A673 (cell line): ENCODE results near the gene CAP2. TPM values are rescaled to one million over a fixed set of nuclear protein-coding genes. Genes with fewer than 3 reads are reported as not detected.

ENCODE experiments used
- BruUV-seq: library from RNA; stranded (reverse); fragments of 400-500 nt; replicated peaks from 2 replicates; lab custom pipeline; 2021; lab: Mats Ljungman, UMichigan
- CTCF ChIA-PET: fragments of 300-600 bp; sonication (Branson Sonifier 250); formaldehyde crosslinking; loops from one replicate; lab custom pipeline; 2022; ENCODE audit warnings: antibody characterized with exemption; lab: Charles Lee
- POLR2A ChIA-PET: fragments of 300-600 bp; sonication (Branson Sonifier 250); formaldehyde crosslinking; loops from one replicate; lab custom pipeline; 2022; ENCODE audit warnings: antibody characterized with exemption; ENCODE audit not compliant: low non-redundant PET; lab: Charles Lee
- DNase-seq: peaks from one replicate; pipeline ENCODE4 v3.0.0-alpha.2; 2015; ENCODE audit warnings: low spot score
- H3K27ac ChIP-seq: fragments of 200-600 bp; sonication (generic); 2 replicates; pipeline ENCODE4 v1.5.1; 2016; ENCODE audit warnings: mixed run types, low read depth, mild to moderate bottlenecking, mixed read lengths, antibody characterized with exemption, low read length; ENCODE audit not compliant: poor library complexity, severe bottlenecking
- H3K27me3 ChIP-seq: fragments of 200-600 bp; sonication (generic); replicated peaks from 2 replicates; pipeline ENCODE4 v1.6.1; 2017; ENCODE audit warnings: mixed run types, low read depth, mild to moderate bottlenecking, mixed read lengths, antibody characterized with exemption, low read length; ENCODE audit not compliant: insufficient read depth, poor library complexity
- H3K36me3 ChIP-seq: fragments of 200-600 bp; sonication (generic); 2 replicates; pipeline ENCODE4 v1.6.1; 2016; ENCODE audit warnings: mixed run types, mild to moderate bottlenecking, mixed read lengths, antibody characterized with exemption, low read length; ENCODE audit not compliant: insufficient read depth, poor library complexity, severe bottlenecking
- H3K4me1 ChIP-seq: fragments of 200-600 bp; sonication (generic); 2 replicates; pipeline ENCODE4 v1.6.1; 2017; ENCODE audit warnings: mixed run types, mild to moderate bottlenecking, mixed read lengths, antibody characterized with exemption, low read length; ENCODE audit not compliant: insufficient read depth, poor library complexity, severe bottlenecking
- H3K4me3 ChIP-seq: fragments of 200-600 bp; sonication (generic); 2 replicates; pipeline ENCODE4 v1.5.1; 2016; ENCODE audit warnings: low read depth, mixed run types, mild to moderate bottlenecking, mixed read lengths, low read length; ENCODE audit not compliant: poor library complexity, severe bottlenecking
- H3K9me3 ChIP-seq: fragments of 200-600 bp; sonication (generic); 2 replicates; pipeline ENCODE4 v1.6.1; 2016; ENCODE audit warnings: mixed run types, low read depth, mild to moderate bottlenecking, mixed read lengths, antibody characterized with exemption, low read length; ENCODE audit not compliant: poor library complexity, severe bottlenecking
- CTCF ChIP-seq: fragments of 300-800, 200-600 bp; sonication (generic); conservative IDR thresholded peaks from 2 replicates; pipeline ENCODE4 v1.5.1; 2017; ENCODE audit warnings: low read depth, mild to moderate bottlenecking, antibody characterized with exemption, low read length, moderate library complexity, mixed read lengths
- EZH2 ChIP-seq: fragments of 200-600 bp; sonication (generic); IDR thresholded peaks from 2 replicates; pipeline ENCODE4 v1.6.1; 2017; ENCODE audit warnings: borderline replicate concordance, low read depth, mild to moderate bottlenecking, mixed read lengths, antibody characterized with exemption, low read length; ENCODE audit not compliant: poor library complexity, severe bottlenecking
- intact Hi-C: fragments of 100-400 bp; cut with micrococcal nuclease; formaldehyde crosslinking; loops from one replicate; pipeline ENCODE4 v1.10.0; 2022; ENCODE audit not compliant: unreplicated experiment
- total RNA-seq: library from RNA; stranded (reverse); gene quantifications from 2 replicates; pipeline ENCODE4 v1.2.3, GENCODE V29; 2021

The CAP2 gene
- total RNA-seq, 1 experiment from 2014 or later: 20.8 TPM

DNA sequence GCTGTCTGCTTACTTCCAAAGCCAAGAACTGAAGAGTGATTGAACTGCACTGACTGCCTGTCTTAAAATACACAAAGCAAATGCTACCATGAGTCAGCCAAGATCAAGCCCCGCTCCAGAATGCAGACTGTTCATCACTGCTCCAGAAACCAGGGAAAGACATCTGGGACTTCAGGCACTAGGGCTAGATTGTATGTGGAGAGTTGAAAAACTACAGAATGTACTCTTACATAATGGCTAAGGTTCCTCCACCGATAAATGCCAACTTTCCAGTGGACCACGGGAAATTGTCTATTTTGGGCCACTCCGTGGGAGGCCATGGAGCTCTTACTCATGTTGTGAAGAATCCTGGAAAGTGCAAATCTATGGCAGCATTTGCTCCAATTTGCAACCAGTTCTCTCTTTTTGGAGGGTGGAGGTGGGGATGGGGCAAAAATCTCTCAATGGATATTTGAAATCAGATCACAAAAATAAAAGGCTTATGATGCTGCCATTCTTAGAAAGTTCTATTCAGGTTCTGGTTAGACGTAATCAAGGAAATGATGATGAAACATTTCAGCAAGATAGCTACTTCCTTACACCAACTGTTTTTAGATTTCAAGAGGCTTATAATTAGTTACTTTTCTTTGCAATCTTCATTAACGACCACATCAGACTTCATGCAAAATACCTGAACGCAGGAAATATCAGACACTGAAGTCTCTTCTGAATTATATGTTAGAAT, 11.8 kb upstream of the CAP2 start:
- no peaks in the 10 kb centered on the region for H3K27me3 ChIP-seq
- H3K9me3 ChIP-seq: no peaks in the 10 kb centered on the region
- no peak overlapping the region for H3K4me3 ChIP-seq
- DNase-seq: no peak
- POLR2A ChIA-PET: no interaction called here
- H3K36me3 ChIP-seq: no peaks in the 10 kb centered on the region
- H3K27ac ChIP-seq: no peak overlapping the region
- TF ChIP-seq EZH2 (no peak), CTCF (no peak)
- intact Hi-C loops: no loop called here
- CTCF ChIA-PET: no interaction called here
- BruUV-seq: no TSS peak
- no peaks in the 10 kb centered on the region for H3K4me1 ChIP-seq

- Histone ChIP-seq H3K4me3 (no peak overlapping the region), H3K36me3 (no peaks in the 10 kb centered on the region), H3K27me3 (no peaks in the 10 kb centered on the region), H3K9me3 (no peaks in the 10 kb centered on the region), H3K4me1 (no peaks in the 10 kb centered on the region), H3K27ac (no peak overlapping the region)
- POLR2A ChIA-PET: no interaction called here
- no TSS peak for BruUV-seq
- peak; percentile 22 for DNase-seq
- intact Hi-C loops: no loop called here
- CTCF ChIA-PET: no interaction called here
- TF ChIP-seq EZH2: no peak
- TF ChIP-seq CTCF: no peak
Observed at GRCh38 chr6:17385660-17386059, 7.7 kb upstream of the CAP2 start.

- Histone ChIP-seq H3K4me3 (no peak overlapping the region), H3K4me1 (peaks cover 6% of the 10 kb centered on the region), H3K27ac (no peak overlapping the region), H3K27me3 (no peaks in the 10 kb centered on the region), H3K9me3 (no peaks in the 10 kb centered on the region), H3K36me3 (no peaks in the 10 kb centered on the region)
- no peak for DNase-seq
- ChIA-PET CTCF (no interaction called here), POLR2A (no interaction called here)
- no TSS peak for BruUV-seq
- intact Hi-C loops: no loop called here
- TF ChIP-seq EZH2 (no peak), CTCF (no peak)
Observed at GRCh38 chr6:17388365-17388764, 5.0 kb upstream of the CAP2 start.
